Mucosa of descending colon (tissue), 3 donors: Measurements from ENCODE around the gene MED12L. TPM values are rescaled to one million over a fixed set of nuclear protein-coding genes. Genes with fewer than 3 reads are reported as not detected.
"Not testable (repeated sequence)": the region's sequence is repeated elsewhere in the genome, so short reads cannot be mapped to it uniquely, and the experiment has no call there.

ENCODE experiments used
- ATAC-seq: fragments of 200-7000 bp; cut with Tn5 transposase; one replicate; pipeline ENCODE4 v1.9.1; 2020; ENCODE audit warnings: mild to moderate bottlenecking, moderate library complexity
- DNase-seq, 3 donors: peaks; one replicate each; pipeline ENCODE4 v3.0.0-alpha.2; 2020
- H3K36me3 ChIP-seq: fragments of 200-600 bp; one replicate; pipeline ENCODE4 v1.8.0; 2021; ENCODE audit warnings: low read depth, mild to moderate bottlenecking
- H3K4me1 ChIP-seq: fragments of 200-600 bp; one replicate; pipeline ENCODE4 v1.8.0; 2021; ENCODE audit warnings: low read depth, mild to moderate bottlenecking
- H3K4me3 ChIP-seq: fragments of 200-600 bp; one replicate; pipeline ENCODE4 v1.8.0; 2021; ENCODE audit warnings: mild to moderate bottlenecking
- H3K9me3 ChIP-seq: fragments of 200-600 bp; one replicate; pipeline ENCODE4 v1.8.0; 2021; ENCODE audit warnings: mild to moderate bottlenecking
- intact Hi-C, 2 donors: fragments of 100-400 bp; cut with DNase I in 1 of 2; cut with micrococcal nuclease in 1 of 2; formaldehyde crosslinking; loops; one replicate each; pipeline versions ENCODE4 v1.11.0 to v1.11.1; 2022; cut with DNase I, micrococcal nuclease
- total RNA-seq, 3 donors: library from RNA; stranded (reverse); fragmentation: NEBNext Ultra II Directional in 2 of 3; extraction: Animal tissue kit (Norgen Biotek cat#: 25700) in 2 of 3; gene quantifications; one replicate each; pipeline versions ENCODE4 v1.2.1 to v1.2.4, GENCODE V29; 2021 to 2023
- TF ChIP-seq, protein P1 (sequence below): fragments of 200-600 bp; IDR thresholded peaks from one replicate; pipeline ENCODE4 v1.8.0; 2022; ENCODE audit warnings: antibody characterized with exemption, mild to moderate bottlenecking
- donor health status: DM: no; HTN: no; CAD: no; lungs with moderate emphysema.
- donor health status: DM: no; HTN: no; CAD: no.
- donor health status: DM: no; HTN: yes; CAD: no.

The MED12L gene
- total RNA-seq, 3 donors from 2014 or later = 0.39 to 2.4 (median 0.55) TPM

DNA sequence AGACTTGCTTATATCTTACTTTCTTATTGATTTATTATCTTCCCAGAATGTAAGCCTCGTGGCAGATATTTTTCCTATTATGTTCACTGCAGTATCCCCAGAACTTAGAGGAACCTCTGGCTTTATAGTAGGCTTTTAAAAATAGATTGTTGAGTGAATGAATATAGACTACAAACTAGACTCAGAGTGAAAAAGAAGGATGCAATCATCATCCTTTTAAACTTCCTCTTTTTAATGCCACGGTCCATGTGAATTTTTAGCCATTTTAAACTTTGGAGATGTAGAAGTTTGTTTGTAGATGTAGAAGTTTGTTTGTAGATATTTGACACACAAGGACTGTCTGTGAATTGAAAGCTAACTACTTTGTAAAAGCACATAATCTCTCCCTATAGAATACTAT lies 306.3 kb downstream of the MED12L start:
- TF ChIP-seq, protein P1, sequence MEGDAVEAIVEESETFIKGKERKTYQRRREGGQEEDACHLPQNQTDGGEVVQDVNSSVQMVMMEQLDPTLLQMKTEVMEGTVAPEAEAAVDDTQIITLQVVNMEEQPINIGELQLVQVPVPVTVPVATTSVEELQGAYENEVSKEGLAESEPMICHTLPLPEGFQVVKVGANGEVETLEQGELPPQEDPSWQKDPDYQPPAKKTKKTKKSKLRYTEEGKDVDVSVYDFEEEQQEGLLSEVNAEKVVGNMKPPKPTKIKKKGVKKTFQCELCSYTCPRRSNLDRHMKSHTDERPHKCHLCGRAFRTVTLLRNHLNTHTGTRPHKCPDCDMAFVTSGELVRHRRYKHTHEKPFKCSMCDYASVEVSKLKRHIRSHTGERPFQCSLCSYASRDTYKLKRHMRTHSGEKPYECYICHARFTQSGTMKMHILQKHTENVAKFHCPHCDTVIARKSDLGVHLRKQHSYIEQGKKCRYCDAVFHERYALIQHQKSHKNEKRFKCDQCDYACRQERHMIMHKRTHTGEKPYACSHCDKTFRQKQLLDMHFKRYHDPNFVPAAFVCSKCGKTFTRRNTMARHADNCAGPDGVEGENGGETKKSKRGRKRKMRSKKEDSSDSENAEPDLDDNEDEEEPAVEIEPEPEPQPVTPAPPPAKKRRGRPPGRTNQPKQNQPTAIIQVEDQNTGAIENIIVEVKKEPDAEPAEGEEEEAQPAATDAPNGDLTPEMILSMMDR = no peak
- DNase-seq = no peak
- H3K4me3 ChIP-seq = no peak overlapping the region
- H3K4me1 ChIP-seq = no peaks in the 10 kb centered on the region
- no peak for ATAC-seq
- H3K36me3 ChIP-seq = no peaks in the 10 kb centered on the region
- no peaks in the 10 kb centered on the region for H3K9me3 ChIP-seq
- intact Hi-C loops = no loop called here

DNA sequence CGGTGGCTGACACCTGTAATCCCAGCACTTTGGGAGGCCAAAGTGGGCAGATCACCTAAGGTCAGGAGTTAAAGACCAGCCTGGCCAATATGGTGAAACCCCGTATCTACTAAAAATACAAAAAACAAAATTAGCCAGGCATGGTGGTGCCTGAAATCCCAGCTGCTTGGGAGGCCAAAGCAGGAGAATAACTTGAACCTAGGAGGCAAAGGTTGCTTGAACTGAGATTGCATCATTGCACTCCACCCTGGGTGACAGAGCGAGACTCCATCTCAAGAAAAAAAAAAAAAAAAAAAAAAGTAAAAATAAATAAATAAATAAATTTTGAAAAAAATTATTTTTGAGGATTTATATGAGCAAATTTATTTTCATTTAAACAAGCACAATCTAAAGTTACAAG lies 306.7 kb downstream of the MED12L start:
- DNase-seq, H3K36me3 ChIP-seq, H3K4me1 ChIP-seq, intact Hi-C loops, H3K9me3 ChIP-seq, H3K4me3 ChIP-seq, ATAC-seq: not testable (repeated sequence)

DNA sequence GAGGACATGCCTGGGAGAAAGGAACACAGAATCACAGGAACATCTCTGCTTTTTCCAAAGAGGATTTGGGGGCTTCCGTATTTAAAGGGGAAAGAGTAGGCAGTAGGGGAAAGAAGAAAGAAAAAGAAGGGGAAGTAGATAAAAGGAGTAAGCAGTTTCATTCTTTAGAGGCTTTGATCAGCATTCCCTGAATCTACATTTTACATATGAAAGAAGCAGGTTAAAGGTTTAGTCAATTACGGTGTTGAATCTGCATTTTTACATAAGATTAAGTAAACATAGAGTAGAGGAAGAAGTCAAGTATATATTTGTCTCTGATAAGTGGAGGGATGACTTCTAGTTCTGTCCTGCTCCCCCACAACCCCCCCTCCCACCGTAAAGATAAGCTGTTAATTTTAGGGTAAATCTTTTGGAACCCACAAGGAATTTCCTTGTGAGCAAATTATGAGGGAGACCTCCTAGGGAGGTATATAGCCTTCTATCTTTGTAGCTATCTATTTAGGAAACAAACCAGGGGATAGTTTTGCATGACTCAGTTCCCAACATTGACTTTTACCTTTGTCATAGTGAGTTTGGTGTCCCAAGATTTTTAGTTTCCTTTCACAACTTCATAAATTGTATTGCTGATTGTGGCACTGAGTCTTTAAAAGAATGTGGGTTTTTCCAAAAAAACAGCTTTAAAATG lies 307.8 kb downstream of the MED12L start:
- H3K4me1 ChIP-seq = no peaks in the 10 kb centered on the region
- intact Hi-C loops = no loop called here
- ATAC-seq (no peak), DNase-seq (no peak)
- TF ChIP-seq, protein P1 = no peak
- H3K4me3 ChIP-seq = no peak overlapping the region
- no peaks in the 10 kb centered on the region for H3K36me3 ChIP-seq
- no peaks in the 10 kb centered on the region for H3K9me3 ChIP-seq

DNA sequence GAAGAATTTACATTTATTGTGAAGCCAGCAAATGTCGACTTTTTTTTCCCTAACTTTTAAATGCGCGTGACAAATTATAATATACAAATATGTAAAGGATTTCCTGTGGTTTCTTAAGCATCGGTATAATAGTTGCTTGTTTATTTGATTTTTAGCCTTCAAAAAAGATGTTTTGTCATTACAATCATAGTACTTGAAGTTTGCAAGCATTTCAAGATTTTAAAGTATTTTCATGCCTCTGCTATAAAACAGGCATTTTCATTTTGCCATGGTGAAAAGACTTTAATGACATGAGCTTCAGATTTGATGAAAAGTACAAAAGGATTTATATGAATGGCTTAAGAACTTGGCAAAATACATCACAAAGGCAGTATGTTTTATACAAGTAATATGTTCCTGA lies 308.5 kb downstream of the MED12L start:
- H3K9me3 ChIP-seq = no peaks in the 10 kb centered on the region
- DNase-seq (no peak), ATAC-seq (no peak)
- no peak overlapping the region for H3K4me3 ChIP-seq
- intact Hi-C loops = no loop called here
- TF ChIP-seq, protein P1 = no peak
- no peaks in the 10 kb centered on the region for H3K36me3 ChIP-seq
- H3K4me1 ChIP-seq = no peaks in the 10 kb centered on the region

DNA sequence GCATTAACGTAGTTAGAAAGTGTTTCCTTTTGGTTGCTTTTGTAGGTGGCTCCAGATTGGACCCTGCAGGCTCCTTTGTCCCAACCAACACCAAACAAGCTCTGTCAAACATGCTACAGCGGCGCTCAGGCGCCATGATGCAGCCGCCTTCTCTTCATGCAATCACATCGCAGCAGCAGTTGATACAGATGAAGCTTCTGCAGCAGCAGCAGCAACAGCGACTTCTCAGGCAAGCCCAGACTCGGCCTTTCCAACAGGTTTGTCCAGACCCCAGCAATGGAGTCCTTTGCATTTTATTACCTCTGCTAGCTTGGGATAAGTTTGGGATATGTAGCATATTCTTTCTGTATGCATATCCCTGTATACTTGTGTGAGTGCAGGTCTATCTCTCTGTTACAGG lies 309.1 kb downstream of the MED12L start:
- DNase-seq (no peak), ATAC-seq (no peak)
- Histone ChIP-seq H3K36me3 (no peaks in the 10 kb centered on the region), H3K4me3 (no peak overlapping the region), H3K4me1 (no peaks in the 10 kb centered on the region), H3K9me3 (no peaks in the 10 kb centered on the region)
- intact Hi-C loops = no loop called here
- TF ChIP-seq, protein P1 = no peak

DNA sequence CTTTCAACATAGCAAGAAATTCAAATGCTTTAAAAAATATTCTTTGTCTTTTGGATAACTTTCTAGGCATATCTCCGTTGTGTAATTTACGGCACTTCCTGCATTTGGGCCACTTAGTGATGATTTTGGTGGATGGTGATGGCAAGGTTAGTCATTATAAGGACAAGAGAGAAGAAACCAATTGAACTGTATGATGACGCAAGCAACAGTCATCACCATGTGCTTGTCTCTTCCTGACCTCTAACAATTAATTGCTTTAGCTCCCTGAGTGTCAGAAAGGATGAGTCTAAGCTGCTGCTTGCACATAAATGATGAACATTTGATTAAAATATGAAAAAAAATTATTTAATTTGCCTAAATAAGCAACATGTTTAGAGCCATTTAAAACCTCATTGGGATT lies 310.3 kb downstream of the MED12L start:
- intact Hi-C loops = no loop called here
- no peaks in the 10 kb centered on the region for H3K36me3 ChIP-seq
- ATAC-seq (no peak), DNase-seq (no peak)
- no peaks in the 10 kb centered on the region for H3K4me1 ChIP-seq
- no peaks in the 10 kb centered on the region for H3K9me3 ChIP-seq
- H3K4me3 ChIP-seq = no peak overlapping the region
- TF ChIP-seq, protein P1 = no peak
